H4 (cell line): Measurements from ENCODE around the gene MAPK4. TPM values are rescaled to one million over a fixed set of nuclear protein-coding genes. Genes with fewer than 3 reads are reported as not detected.

ENCODE experiments used
- DNase-seq: peaks from one replicate; pipeline ENCODE4 v3.0.0-alpha.2; 2015; ENCODE audit warnings: low spot score
- total RNA-seq: library from RNA; depleted of rRNA; stranded (reverse); fragments of >200 nt; shearing (Covaris generic); gene quantifications from 2 replicates; pipeline ENCODE4 v1.2.3, GENCODE V29; 2014

The MAPK4 gene
- total RNA-seq, 1 experiment from 2014 or later = 0.10 TPM

- no peak for DNase-seq
Observed at GRCh38 chr18:50653402-50654093, 93.7 kb downstream of the MAPK4 start.

- DNase-seq = no peak
Observed at GRCh38 chr18:50654211-50654610, 94.3 kb downstream of the MAPK4 start.

DNA sequence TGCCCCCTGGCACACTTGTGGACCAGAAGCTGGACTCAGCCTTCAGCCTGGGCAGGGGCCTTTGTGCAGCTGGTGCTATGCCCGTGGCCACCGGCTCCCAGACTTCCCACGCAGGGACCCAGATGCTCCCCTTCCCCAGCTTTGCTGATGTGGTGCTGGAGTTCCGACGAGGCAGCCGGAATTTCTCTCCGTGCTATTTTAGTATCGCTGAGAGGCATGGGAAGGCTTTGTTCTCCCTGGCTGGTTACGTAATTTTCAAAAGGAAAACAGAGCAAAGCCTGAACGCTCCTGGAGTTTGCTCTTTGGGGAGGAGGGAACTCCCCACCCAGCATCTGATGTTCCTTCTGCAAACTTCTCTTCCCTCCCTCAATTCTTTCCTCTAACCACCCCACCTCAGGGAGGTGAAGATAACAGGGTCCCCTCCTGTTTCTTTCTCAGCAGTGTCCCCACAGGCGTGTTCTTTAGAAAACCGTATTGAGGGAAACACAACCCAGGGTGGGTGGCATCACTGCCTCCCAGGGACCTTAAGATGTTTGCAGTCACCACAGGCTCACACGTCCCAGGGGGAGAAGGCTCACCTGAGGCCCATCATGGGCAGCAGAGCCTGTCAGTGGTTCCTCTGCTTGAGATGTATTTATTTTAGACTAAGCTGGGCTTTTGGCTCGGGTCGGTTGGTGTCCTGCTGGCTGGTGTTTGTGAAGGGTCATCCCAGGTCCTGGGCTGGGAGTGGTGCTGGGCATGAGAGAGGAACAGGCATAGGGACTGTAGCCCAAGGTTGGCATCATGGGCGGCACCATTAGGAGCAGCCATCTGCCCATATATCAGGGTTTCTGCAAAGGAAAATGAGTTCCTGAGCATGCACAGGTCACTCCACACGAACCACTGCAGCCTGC, 95.0 kb downstream of the MAPK4 start:
- DNase-seq = no peak

GRCh38 chr18:50656396-50656795, 96.5 kb downstream of the MAPK4 start:
- no peak for DNase-seq

DNA sequence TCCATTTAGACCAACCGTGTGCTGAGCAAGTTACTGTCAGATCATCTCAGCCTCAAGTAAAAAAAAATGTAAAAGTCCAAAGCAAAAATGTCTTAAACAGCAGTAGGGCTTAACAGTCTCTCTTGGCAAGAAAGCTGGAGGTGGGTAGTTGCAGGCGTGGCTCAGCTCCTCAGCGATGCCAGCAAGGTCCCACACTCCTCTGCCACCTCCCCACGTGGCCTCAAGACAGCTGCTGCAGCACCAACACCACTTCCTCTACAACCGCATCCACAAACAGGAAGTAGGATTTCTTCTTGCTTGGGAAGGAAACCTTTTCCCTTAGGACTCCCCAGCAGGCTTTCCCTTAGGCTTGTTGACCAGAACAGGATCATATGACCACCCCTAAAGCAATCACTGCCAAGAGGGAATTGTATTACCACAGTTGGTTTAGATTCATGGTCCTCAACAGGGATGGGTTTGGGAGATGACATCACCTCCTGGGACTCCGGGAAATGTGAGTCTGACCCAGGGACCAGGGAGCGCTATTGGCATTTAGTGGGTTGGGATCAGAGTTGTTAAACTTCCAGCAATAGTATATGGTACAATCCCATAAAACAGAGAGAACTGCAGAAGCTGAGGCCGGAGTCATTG, 97.1 kb downstream of the MAPK4 start:
- peak; percentile 63 for DNase-seq

GRCh38 chr18:50658601-50659000, 98.7 kb downstream of the MAPK4 start:
- DNase-seq = no peak

GRCh38 chr18:50659091-50660003, 99.5 kb downstream of the MAPK4 start:
- DNase-seq = peak; percentile 71

- no peak for DNase-seq
Observed at GRCh38 chr18:50661013-50661412, 101.1 kb downstream of the MAPK4 start.

GRCh38 chr18:50662177-50662576, 102.3 kb downstream of the MAPK4 start:
- no peak for DNase-seq

DNA sequence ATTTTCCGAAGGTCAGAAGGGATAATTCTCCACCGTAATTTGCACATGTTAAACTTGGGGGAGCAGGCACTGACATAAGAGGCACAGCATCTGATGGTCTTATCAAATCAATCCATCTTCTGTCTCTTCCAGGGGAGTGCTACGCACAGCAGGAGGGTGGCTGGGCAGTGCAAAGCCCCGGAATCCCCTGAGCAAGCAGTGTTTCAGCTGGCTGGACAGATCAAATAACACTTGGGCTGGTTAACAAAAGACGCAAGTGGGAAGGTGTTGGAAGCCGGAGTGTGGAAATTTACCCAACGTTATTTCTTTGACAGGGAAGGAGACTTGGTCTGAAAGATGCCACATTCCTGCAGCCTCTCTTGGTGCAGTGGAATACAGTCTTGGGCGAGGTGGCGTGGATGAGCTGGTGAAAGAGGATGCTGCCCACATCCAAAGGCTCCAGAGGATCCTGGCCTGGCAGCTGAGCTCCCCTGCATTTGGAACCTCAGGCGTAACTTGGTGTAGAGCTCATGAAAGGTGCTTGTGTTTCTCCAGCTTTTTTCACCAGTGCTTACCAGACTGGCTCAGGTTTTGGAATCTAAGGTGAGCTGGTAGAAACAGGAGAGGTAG, 103.0 kb downstream of the MAPK4 start:
- no peak for DNase-seq

DNA sequence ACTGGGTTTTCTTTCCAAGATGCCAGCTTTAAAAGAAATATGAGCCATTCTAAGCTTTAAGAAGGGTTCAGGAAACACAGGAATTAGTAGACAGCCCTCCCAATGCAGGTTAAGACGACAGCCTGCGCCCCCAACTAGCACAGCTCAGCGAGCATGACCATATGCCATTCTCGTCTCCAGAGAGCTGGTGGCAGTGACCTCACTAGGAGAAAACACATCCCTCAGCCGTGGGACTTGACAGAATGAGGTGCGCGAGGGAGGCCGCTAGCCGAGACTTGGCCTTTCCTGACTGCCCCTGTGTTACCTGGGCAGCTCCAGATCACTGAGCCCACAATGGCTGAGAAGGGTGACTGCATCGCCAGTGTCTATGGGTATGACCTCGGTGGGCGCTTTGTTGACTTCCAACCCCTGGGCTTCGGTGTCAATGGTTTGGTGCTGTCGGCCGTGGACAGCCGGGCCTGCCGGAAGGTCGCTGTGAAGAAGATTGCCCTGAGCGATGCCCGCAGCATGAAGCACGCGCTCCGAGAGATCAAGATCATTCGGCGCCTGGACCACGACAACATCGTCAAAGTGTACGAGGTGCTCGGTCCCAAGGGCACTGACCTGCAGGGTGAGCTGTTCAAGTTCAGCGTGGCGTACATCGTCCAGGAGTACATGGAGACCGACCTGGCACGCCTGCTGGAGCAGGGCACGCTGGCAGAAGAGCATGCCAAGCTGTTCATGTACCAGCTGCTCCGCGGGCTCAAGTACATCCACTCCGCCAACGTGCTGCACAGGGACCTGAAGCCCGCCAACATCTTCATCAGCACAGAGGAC, 103.9 kb downstream of the MAPK4 start:
- no peak for DNase-seq

DNA sequence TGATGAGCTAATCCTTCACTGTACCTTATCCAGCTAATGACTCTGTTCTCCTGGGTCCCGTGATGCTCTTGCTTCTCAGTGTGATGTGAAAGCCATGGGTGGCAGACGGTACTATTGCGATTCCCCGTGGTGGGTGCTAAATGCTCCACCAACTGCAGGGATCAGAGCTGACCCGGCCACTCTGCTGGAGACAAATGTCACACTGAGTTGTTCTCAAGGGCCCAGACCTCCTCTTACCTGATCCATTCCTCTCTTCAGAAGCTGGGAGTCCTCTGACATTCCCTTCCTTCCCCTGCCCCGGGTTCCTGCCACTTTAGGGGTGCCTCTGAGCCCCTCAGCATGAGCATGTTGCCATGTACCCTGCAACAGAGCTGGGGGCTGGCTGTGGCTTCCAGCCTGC, 105.1 kb downstream of the MAPK4 start:
- DNase-seq = no peak

GRCh38 chr18:50665519-50665918, 105.6 kb downstream of the MAPK4 start:
- no peak for DNase-seq

DNA sequence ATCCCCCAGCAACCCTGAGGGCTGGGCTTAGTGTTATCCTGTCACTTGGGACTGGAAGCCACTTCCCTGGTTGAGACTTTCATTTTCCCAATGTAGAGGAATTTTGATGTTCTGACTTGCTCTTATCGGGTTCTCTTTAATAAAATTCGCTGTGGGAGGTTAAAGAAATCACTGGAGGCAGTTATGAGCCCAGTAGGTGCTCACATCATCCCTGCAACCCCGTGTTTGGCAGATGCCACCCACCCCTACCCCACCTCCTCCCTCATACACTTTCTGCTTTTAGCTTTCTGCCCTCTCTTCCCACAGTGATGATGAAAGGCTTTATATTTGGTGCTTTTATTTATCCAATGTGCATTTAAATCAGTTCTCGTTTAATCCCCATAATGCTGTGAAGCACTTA, 106.6 kb downstream of the MAPK4 start:
- no peak for DNase-seq

- DNase-seq = no peak
Observed at GRCh38 chr18:50671376-50671775, 111.5 kb downstream of the MAPK4 start.

- no peak for DNase-seq
Observed at GRCh38 chr18:50674307-50674980, 114.6 kb downstream of the MAPK4 start.

DNA sequence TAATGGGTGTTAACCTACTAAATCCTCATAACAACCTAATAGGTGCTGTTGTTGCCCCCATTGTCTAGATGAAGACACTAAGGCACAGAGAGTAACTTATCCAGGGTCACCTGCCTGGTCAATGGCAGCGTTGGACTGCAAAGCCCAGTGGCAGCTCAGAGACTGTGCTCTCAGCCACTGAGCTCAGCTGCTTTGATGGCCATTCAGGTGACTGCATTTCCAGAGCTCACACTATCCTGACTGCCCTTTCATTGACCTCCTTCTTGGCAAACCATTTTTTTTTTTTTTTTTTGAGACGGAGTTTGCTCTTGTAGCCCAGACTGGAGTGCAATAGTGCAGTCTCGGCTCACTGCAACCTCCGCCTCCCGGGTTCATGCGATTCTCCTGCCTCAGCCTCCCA, 115.2 kb downstream of the MAPK4 start:
- no peak for DNase-seq

GRCh38 chr18:50678651-50679050, 118.8 kb downstream of the MAPK4 start:
- no peak for DNase-seq

GRCh38 chr18:50679056-50679455, 119.2 kb downstream of the MAPK4 start:
- DNase-seq = no peak

GRCh38 chr18:50679656-50680055, 119.8 kb downstream of the MAPK4 start:
- no peak for DNase-seq
